ENCODE data around the gene MEGF6. TPM values are rescaled to one million over a fixed set of nuclear protein-coding genes. Genes with fewer than 3 reads are reported as not detected.

MEGF6 gene
- total RNA-seq, 2 donors from 2014 or later = 4.9 to 6.8 TPM

DNA sequence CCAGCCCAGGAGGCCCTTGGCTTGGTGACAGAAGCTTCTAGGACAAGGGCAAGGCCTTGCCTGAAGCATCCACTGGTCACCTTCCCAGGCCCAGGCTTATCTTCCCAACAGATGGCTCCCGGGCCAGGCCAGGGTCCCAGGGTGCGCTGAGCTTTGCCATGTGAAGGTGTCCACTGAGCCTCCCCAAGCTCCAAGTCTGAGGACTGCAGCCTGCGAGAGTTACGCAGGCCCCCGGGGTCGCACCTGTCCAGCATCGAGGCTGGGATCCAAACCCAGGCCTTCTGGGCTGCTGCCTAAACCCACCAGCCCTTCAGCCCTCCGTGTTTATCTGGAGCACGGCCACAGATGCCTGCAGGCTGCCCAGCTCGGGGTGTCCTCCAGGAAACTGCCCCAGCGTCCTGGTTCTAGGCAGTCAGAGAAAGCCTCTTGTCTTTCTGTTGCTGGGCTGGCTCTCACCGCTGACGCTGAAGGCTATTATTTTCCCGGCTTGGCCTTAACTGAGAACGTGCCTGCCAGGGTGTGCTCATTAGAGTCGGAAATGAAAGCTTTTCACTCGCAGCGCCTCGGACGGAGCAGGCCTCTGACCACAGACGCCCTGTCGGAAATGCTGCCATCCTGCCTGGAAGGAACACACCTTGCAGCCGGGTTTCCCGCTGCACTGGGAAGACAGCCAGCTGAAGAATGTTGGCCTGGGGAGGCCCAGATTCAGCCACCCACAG, 71.4 kb downstream of the MEGF6 start:
- Mint-ChIP-seq H3K4me1 (ENCODE audit: low read depth) (peaks cover 5% of the 10 kb centered on the region), H3K9me3 (no peaks in the 10 kb centered on the region), H3K27ac (no peak overlapping the region), H3K36me3 (ENCODE audit: insufficient read depth in 2 of 2) (no peaks in the 10 kb centered on the region), H3K4me3 (no peak overlapping the region), H3K27me3 (ENCODE audit: low read depth) (no peaks in the 10 kb centered on the region)
- DNase-seq (no peak), ATAC-seq (replicated peaks in 1 of 2) (no peak)

GRCh38 chr1:3537359-3537758, 73.9 kb downstream of the MEGF6 start:
- H3K27me3 Mint-ChIP-seq (ENCODE audit: low read depth) = no peaks in the 10 kb centered on the region

DNA sequence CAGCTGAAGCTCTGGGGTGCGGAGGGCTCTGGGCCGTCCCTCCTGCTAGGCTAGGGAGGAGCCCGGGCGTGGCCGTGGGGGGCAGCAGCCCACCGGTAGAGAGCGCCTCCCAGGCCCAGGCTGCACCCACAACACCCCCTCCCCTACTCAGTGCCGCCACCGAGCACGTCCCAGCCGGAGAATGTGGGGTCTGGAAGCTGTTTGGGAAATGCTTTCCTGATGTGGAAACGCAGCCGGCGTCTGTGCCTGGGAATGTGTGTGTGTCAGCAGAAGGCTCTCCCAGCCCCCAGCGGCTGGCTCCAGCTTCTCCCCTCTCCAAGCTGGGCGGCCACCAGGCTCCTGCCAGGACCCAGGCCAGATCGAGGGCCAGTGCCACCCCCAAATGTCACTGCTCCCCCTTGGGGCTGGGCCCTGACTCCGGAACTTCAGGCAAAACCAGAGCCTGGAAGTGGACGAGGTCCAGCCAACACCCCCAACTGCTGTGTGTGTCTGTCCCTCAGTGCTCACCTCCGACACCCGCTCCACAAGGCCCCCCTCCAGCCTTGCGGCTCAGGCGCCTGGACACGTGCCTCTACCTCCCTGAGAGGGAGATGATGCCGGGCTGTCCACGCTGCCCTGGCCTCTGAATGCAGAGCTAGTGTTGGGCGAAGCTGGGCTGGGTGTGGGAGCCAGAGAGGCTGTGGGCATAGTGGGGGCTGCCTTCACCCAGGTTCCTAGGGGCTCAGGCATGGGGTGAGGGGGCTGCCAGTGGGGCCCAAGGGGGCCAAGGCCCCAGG, 74.7 kb downstream of the MEGF6 start:
- Mint-ChIP-seq H3K27me3 (ENCODE audit: low read depth) (no peaks in the 10 kb centered on the region), H3K27ac (no peak overlapping the region), H3K9me3 (no peaks in the 10 kb centered on the region), H3K4me3 (no peak overlapping the region), H3K4me1 (ENCODE audit: low read depth) (peaks cover 5% of the 10 kb centered on the region), H3K36me3 (ENCODE audit: insufficient read depth in 2 of 2) (no peaks in the 10 kb centered on the region)
- ATAC-seq (replicated peaks in 1 of 2) = no peak
- no peak for DNase-seq

More at GRCh38 chr1:3537359-3537758, 73.9 kb downstream of the MEGF6 start:
- no peaks in the 10 kb centered on the region for H3K36me3 Mint-ChIP-seq (ENCODE audit: insufficient read depth in 2 of 2)
- no peak for DNase-seq
- no peak overlapping the region for H3K4me3 Mint-ChIP-seq
- H3K27ac Mint-ChIP-seq = no peak overlapping the region
- H3K9me3 Mint-ChIP-seq = no peaks in the 10 kb centered on the region
- H3K4me1 Mint-ChIP-seq (ENCODE audit: low read depth) = peaks cover 5% of the 10 kb centered on the region
- ATAC-seq (replicated peaks in 1 of 2) = no peak

DNA sequence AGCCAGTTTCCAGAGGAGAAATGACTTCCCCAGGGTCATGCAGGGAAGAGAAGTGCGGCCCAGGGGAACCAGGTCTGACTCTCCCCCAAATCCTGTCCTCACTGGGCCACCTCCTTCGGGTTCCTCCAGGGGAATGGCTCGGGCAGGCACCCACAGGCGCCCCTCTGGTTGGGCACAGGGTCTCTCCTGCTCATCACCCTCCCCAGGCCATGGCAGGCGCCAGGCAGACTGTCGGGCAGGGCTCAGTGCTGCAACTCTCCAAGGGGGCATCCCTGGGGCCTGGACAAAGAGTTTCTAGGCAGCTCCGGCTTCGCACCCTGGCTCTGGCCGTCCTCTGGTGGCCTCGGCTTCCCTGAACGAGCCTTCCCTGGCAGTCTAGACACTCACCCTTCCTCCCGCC, 75.6 kb downstream of the MEGF6 start:
- Mint-ChIP-seq H3K9me3 (no peaks in the 10 kb centered on the region), H3K27me3 (ENCODE audit: low read depth) (no peaks in the 10 kb centered on the region), H3K27ac (no peak overlapping the region), H3K36me3 (ENCODE audit: insufficient read depth in 2 of 2) (no peaks in the 10 kb centered on the region), H3K4me1 (ENCODE audit: low read depth) (peaks cover 5% of the 10 kb centered on the region), H3K4me3 (no peak overlapping the region)
- DNase-seq (no peak), ATAC-seq (replicated peaks in 1 of 2) (no peak)

DNA sequence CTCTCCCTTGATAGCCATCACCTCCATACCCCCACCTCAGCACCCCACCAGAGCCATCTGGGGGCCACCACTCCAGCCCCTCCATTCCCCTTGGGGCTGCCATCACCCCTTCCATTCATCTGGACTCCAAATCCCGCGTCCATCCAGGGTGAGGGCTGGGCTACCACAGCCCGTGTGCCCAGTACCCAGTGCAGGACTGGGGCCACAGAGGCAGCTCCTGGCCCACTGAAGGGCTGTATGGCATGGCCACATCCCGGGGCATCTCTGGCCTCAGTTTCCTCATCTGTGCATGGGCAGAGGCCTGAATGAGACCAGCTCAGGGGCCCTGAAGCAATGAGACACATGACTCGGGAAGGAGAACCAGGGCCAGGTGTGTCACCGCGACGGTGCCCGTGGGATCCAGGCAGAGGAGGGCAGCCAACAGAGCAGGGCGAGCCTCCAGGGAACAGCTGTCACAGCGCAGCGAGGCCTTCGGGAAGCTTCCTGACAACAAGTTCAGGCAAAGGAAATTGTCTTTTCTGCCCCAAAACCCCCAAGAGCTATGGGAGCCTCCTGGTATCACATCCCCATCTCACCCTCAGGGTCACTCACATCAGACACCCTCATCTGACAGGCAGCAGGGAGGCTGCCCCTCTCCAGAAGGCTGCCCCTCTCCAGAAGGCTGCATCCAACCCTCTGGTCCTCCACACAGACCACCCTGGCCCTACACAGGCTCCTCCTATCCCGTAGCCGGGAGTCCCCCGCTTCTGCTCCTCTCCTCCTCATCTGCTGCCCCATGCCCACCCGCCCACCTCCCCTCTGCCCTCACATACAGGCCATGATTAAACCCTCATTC, 76.3 kb downstream of the MEGF6 start:
- H3K36me3 Mint-ChIP-seq (ENCODE audit: insufficient read depth in 2 of 2) = no peaks in the 10 kb centered on the region
- ATAC-seq (replicated peaks in 1 of 2) = no peak
- no peak overlapping the region for H3K4me3 Mint-ChIP-seq
- DNase-seq = no peak
- H3K9me3 Mint-ChIP-seq = no peaks in the 10 kb centered on the region
- H3K4me1 Mint-ChIP-seq (ENCODE audit: low read depth) = peaks cover 10% of the 10 kb centered on the region
- H3K27me3 Mint-ChIP-seq (ENCODE audit: low read depth) = no peaks in the 10 kb centered on the region
- no peak overlapping the region for H3K27ac Mint-ChIP-seq

DNA sequence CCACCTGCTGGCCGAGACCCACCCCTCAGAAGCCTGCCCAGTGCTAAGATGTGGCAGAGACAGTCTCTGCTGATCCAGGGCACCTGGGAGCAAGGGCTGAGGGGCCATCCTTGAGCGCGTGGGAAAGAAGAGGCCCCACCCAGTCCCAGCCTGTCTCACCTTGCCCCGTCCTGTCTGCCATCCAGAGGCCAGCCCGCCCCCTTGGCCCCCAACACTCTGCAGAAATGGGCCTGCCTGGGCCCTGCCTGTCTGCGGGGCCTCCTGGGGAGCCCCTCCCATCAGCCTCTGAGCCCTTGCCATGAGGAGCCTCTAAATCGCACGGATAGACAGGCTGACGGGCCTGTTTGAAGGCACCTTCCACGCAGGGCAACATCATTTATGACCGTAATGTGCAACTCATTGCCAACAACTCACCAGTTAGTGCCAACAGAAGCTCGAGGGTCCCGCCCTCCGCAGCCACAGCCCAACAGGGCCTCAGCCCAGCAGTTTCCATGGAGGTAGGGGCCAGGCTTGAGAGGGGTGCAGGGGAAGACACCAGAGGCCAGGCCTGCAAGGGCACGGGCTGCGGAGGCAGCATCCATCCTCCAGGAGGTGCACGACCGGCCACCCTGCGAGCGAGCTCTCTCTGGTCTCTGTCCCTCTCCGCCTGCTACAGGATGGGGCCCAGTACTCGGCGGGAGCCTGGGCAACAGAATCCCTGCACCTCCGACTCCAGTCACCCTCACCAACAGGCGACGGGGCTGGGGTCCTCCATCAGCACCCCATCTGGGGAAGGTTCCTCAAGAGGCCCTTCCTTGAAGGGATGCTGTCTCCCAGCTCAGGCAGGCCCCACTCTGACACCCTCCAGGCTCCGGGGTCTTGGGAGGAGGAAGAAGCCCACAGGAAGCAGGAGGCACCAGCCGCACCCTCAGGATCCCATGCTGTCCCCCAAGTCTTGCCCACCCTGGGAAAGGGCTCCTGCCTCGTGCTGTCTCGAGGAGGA, 78.0 kb downstream of the MEGF6 start:
- no peaks in the 10 kb centered on the region for H3K9me3 Mint-ChIP-seq
- H3K27me3 Mint-ChIP-seq (ENCODE audit: low read depth) = no peaks in the 10 kb centered on the region
- DNase-seq (no peak), ATAC-seq (replicated peaks in 1 of 2) (no peak)
- H3K4me1 Mint-ChIP-seq (ENCODE audit: low read depth) = peaks cover 11% of the 10 kb centered on the region
- H3K27ac Mint-ChIP-seq = no peak overlapping the region
- no peaks in the 10 kb centered on the region for H3K36me3 Mint-ChIP-seq (ENCODE audit: insufficient read depth in 2 of 2)
- H3K4me3 Mint-ChIP-seq = no peak overlapping the region

- Mint-ChIP-seq H3K9me3 (no peaks in the 10 kb centered on the region), H3K36me3 (ENCODE audit: insufficient read depth in 2 of 2) (no peaks in the 10 kb centered on the region), H3K4me3 (peak overlapping the region in 1 of 2 donors; percentile 74), H3K27ac (no peak overlapping the region), H3K4me1 (ENCODE audit: low read depth) (peaks cover 8% of the 10 kb centered on the region), H3K27me3 (ENCODE audit: low read depth) (no peaks in the 10 kb centered on the region)
- ATAC-seq (replicated peaks in 1 of 2) (no peak), DNase-seq (no peak)
Measured at GRCh38 chr1:3531928-3532327, 79.4 kb downstream of the MEGF6 start.

DNA sequence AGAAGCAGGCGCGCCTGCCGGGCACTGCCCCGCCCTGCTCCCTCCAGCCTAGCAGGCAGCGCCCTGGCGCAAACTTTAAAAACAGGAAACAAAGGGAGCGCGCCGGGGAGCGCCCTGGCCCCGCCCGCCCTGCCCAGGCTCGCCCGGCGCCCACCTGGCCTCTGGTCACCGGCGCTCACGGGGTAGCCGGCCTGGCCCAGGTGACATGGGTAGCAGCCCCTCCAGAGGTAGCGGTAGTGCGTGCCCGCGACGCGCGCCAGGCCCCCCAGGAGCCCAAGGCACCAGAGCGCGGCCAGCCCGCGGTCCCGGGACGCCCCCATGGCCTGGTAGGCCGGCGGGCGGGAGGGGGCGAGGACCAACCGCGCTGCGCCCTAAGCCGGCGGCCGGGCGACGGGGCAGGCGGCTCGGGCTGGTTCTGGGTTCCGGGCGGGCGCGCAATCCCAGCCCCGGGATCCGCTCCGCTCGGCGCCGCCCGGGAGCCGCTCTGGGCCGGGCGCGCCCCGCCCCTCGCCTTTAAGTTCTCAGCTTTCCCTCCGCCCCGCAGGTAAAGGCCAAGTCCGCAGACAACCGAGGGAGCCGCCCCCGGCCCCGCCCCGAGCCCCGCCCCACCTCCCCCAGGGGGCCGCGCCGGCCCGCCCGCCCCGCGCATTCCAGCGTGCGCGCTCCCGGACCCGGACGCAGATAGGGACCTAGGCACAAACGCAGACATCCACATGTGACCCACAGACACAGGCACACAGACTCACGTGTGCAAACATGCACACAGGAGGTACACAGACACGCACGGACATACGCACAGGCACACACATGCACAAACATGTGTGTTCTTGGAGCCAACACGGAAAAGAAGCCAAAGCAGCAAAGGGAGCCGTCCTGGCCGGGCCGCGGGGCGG, 80.1 kb downstream of the MEGF6 start:
- Mint-ChIP-seq H3K4me3 (peak overlapping the region; percentile 83 to 88), H3K4me1 (ENCODE audit: low read depth) (peaks cover 8% of the 10 kb centered on the region), H3K36me3 (ENCODE audit: insufficient read depth in 2 of 2) (no peaks in the 10 kb centered on the region), H3K27me3 (ENCODE audit: low read depth) (no peaks in the 10 kb centered on the region), H3K27ac (no peak overlapping the region), H3K9me3 (no peaks in the 10 kb centered on the region)
- ATAC-seq (replicated peaks in 1 of 2) = peak; percentile 82 to 88
- peak; percentile 73 to 74 for DNase-seq

DNA sequence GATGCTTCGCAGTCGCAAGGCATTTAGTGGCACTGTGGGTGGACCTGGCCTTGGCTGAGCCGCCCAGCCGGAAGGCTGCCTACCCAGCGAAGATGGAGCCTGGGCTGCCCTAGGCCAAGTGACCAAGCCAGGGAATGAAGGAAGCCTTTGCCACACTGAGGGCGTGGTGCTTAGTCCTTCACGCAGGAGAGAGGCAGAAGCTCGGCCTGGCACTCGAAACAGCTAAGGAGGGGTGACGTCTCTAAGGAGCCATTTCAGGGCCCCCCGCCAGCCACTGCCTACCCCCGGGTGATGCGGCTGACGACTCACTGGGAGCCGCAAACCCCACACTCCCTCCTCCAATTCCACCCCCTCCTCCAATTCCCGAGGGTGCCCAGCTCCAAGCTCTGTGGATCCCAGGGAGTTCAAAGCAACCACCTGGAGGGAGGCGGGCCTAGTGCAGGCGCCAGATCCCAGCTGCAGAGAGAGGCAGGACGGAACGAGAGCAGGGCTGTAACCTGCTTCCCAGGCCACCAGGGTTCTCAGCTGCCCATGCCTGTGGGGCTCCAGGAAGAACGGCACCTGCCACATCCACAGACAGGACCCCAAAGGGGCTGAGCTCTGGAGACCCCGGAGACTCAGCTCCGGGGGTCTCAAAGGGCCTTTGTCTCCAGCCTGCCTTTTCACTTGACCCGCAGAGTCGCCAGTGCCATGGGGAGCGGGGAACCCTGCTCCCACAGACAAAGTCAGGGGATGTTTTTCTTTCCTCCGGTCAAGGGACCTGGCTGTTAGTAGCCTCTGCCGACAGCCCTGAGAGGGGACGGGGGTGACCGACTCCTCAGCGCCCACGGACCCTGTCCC, 81.0 kb downstream of the MEGF6 start:
- H3K4me1 Mint-ChIP-seq (ENCODE audit: low read depth) = peaks cover 8% of the 10 kb centered on the region
- DNase-seq (peak in 1 of 2 donors; percentile 13), ATAC-seq (replicated peaks in 1 of 2) (no peak)
- H3K27ac Mint-ChIP-seq = no peak overlapping the region
- no peaks in the 10 kb centered on the region for H3K9me3 Mint-ChIP-seq
- no peaks in the 10 kb centered on the region for H3K27me3 Mint-ChIP-seq (ENCODE audit: low read depth)
- H3K4me3 Mint-ChIP-seq = peak overlapping the region; percentile 83 to 88
- H3K36me3 Mint-ChIP-seq (ENCODE audit: insufficient read depth in 2 of 2) = no peaks in the 10 kb centered on the region

DNA sequence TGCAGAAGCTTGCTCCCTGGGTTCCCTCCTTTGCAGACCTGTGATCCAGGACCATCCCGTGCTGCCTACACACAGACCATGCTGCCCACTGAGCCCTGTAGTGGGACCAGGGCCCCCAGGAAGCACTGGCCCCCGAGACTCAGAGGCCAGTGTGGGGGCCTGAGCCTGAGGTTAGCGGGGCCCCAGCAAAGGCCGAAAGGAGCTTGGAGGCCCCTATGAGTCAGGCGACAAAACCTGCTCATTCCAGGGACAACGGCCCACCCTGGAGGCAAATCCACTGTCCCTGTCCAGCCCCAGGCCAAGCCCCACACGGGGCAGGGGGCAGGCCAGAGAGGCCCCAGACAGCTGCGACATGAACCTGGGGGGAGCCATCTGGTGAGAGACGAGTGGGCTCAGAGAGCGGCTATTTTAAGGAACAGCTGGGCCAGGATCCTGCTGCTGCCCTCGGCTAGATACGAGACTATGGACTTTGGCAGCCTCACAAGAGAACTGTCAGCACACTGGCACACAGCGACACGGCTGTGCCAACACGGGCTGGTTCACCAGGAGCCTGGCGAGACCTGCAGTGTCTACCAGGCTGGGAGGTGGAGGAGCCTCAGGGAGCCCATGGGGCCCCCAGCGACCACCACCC, 82.1 kb downstream of the MEGF6 start:
- no peak for DNase-seq
- peak overlapping the region; percentile 36 to 42 for H3K4me3 Mint-ChIP-seq
- H3K9me3 Mint-ChIP-seq = no peaks in the 10 kb centered on the region
- H3K27me3 Mint-ChIP-seq (ENCODE audit: low read depth) = no peaks in the 10 kb centered on the region
- H3K27ac Mint-ChIP-seq = no peak overlapping the region
- H3K4me1 Mint-ChIP-seq (ENCODE audit: low read depth) = peaks cover 8% of the 10 kb centered on the region
- H3K36me3 Mint-ChIP-seq (ENCODE audit: insufficient read depth in 2 of 2) = no peaks in the 10 kb centered on the region
- ATAC-seq (replicated peaks in 1 of 2) = no peak

GRCh38 chr1:3527774-3528173, 83.5 kb downstream of the MEGF6 start:
- no peak overlapping the region for H3K27ac Mint-ChIP-seq
- no peaks in the 10 kb centered on the region for H3K27me3 Mint-ChIP-seq (ENCODE audit: low read depth)
- H3K36me3 Mint-ChIP-seq (ENCODE audit: insufficient read depth in 2 of 2) = no peaks in the 10 kb centered on the region
- peaks cover 8% of the 10 kb centered on the region for H3K4me1 Mint-ChIP-seq (ENCODE audit: low read depth)
- ATAC-seq (replicated peaks in 1 of 2) (no peak), DNase-seq (no peak)
- no peaks in the 10 kb centered on the region for H3K9me3 Mint-ChIP-seq
- no peak overlapping the region for H3K4me3 Mint-ChIP-seq

Measured in activated T-cell treated with anti-CD3 and anti-CD28 coated beads, Interleukin-2, amount 50 U/mL, for 72 hours (primary cell).